Peyer's patch (tissue), 4 donors: Measurements from ENCODE around the gene UBE3B. TPM values are rescaled to one million over a fixed set of nuclear protein-coding genes. Genes with fewer than 3 reads are reported as not detected.

Experiments
- DNase-seq, 3 donors: peaks; one replicate each; pipeline ENCODE4 v3.0.0-alpha.2; 2017 to 2019
- H3K27ac ChIP-seq, 4 donors: fragments of 200-600 bp; sonication (generic); one replicate each; pipeline ENCODE4 v1.5.1; 2016 to 2019
- H3K27me3 ChIP-seq, 2 donors: fragments of 200-600 bp; sonication (generic); one replicate each; pipeline ENCODE4 v1.5.1; 2019
- H3K36me3 ChIP-seq, 3 donors: fragments of 200-600 bp; sonication (generic); one replicate each; pipeline ENCODE4 v1.5.1; 2016 to 2019
- H3K4me1 ChIP-seq, 4 donors: fragments of 200-600 bp; sonication (generic); one replicate each; pipeline ENCODE4 v1.5.1; 2016 to 2019
- H3K4me3 ChIP-seq, 4 donors: fragments of 200-600 bp; sonication (generic); 1 replicate in 3 of 4; 2 replicates in 1 of 4; pipeline ENCODE4 v1.5.1; 2016 to 2019; ENCODE audit warnings: mild to moderate bottlenecking in 1 of 4
- H3K9me3 ChIP-seq, 4 donors: fragments of 200-600 bp; sonication (generic); one replicate each; pipeline ENCODE4 v1.5.1; 2016 to 2019; ENCODE audit warnings: mild to moderate bottlenecking in 1 of 4
- POLR2A ChIP-seq, 2 donors: fragments of 450-650 bp; IDR thresholded peaks; one replicate each; pipeline ENCODE4 v1.5.1; 2017; ENCODE audit warnings: antibody characterized with exemption in 2 of 2, mild to moderate bottlenecking in 2 of 2, moderate library complexity in 2 of 2
- total RNA-seq, 4 donors: library from RNA; depleted of rRNA; stranded (reverse); fragments of >200 nt; gene quantifications; one replicate each; pipeline ENCODE4 v1.1.0, GENCODE V29; 2016
- TF ChIP-seq, protein P1 (sequence below), 6 experiments: fragments of 450-650 bp in 4 of 6; fragments of 200-600 bp in 2 of 6; sonication (generic) in 1 of 6; IDR thresholded peaks; one replicate each; pipeline ENCODE4 v1.5.1; 2017 to 2019; ENCODE audit warnings: antibody characterized with exemption in 6 of 6, mild to moderate bottlenecking in 3 of 6, moderate library complexity in 1 of 6

The UBE3B gene
- total RNA-seq, 4 donors from 2014 or later = 43.8 to 77.0 (median 57.3) TPM

DNA sequence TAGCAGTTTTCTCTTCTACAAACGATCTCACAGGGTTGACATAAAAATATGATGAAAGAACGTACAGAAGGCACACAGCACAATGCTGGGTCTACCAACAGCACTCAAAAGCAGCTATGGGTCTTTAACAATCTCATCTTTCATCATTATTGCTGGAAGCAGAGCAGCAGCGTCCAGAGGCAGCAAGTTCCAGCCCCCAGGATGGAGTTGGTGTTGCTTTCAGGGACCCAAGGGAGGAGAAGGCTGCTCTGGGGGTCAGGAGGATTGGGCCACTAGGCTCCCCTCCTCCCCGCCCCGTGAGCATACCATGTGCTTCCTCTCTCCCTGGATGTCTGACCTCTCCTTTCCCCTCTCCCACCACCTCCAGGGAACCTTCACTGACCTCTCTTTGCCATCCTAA lies 13.7 kb upstream of the UBE3B start:
- H3K9me3 ChIP-seq = no peaks in the 10 kb centered on the region
- TF ChIP-seq, protein P1, sequence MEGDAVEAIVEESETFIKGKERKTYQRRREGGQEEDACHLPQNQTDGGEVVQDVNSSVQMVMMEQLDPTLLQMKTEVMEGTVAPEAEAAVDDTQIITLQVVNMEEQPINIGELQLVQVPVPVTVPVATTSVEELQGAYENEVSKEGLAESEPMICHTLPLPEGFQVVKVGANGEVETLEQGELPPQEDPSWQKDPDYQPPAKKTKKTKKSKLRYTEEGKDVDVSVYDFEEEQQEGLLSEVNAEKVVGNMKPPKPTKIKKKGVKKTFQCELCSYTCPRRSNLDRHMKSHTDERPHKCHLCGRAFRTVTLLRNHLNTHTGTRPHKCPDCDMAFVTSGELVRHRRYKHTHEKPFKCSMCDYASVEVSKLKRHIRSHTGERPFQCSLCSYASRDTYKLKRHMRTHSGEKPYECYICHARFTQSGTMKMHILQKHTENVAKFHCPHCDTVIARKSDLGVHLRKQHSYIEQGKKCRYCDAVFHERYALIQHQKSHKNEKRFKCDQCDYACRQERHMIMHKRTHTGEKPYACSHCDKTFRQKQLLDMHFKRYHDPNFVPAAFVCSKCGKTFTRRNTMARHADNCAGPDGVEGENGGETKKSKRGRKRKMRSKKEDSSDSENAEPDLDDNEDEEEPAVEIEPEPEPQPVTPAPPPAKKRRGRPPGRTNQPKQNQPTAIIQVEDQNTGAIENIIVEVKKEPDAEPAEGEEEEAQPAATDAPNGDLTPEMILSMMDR (IDR thresholded peaks at IDR 0.05) = no peak
- no peak for TF ChIP-seq POLR2A (IDR thresholded peaks at IDR 0.05)
- peaks cover 0 to 38% (median 8%) of the 10 kb centered on the region in 4 donors for H3K4me1 ChIP-seq
- H3K27me3 ChIP-seq = no peaks in the 10 kb centered on the region
- H3K36me3 ChIP-seq = peaks cover 0 to 45% (median 0%) of the 10 kb centered on the region in 3 donors
- peak overlapping the region in 1 of 4 donors; percentile 4 for H3K4me3 ChIP-seq
- no peak for DNase-seq
- H3K27ac ChIP-seq = peak overlapping the region; percentile 66 to 91 (median 80)

GRCh38 chr12:109464642-109465351 lies 12.6 kb upstream of the UBE3B start:
- Histone ChIP-seq H3K4me1 (peaks cover 0 to 38% (median 8%) of the 10 kb centered on the region in 4 donors), H3K9me3 (no peaks in the 10 kb centered on the region), H3K4me3 (no peak overlapping the region), H3K36me3 (peaks cover 0 to 54% (median 0%) of the 10 kb centered on the region in 3 donors), H3K27me3 (no peaks in the 10 kb centered on the region), H3K27ac (peak overlapping the region in 3 of 4 donors; percentile 38 to 91 (median 80))
- no peak for TF ChIP-seq POLR2A (IDR thresholded peaks at IDR 0.05)
- TF ChIP-seq, protein P1 (IDR thresholded peaks at IDR 0.05) = no peak
- DNase-seq = no peak

DNA sequence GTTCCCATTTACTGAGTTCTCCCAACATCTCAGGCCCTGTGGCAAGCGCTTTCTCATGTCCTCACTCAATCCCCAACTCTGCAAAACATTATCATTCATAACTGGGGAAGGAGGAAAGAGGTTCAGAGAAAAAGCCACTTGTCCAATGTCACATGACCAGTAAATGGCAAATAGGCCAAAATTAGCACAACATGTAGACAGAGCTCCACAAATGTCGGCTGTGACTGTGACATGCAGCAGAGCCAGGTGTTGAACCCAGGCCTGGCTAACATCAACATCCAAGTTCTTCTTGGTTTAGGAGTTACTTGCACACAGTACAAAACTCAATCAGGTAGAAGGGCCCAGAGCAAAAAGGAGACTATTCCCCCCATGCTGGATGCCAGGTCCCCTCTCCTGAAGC lies 11.1 kb upstream of the UBE3B start:
- DNase-seq = no peak
- Histone ChIP-seq H3K27me3 (no peaks in the 10 kb centered on the region), H3K36me3 (peaks cover 0 to 48% (median 0%) of the 10 kb centered on the region in 3 donors), H3K9me3 (no peaks in the 10 kb centered on the region), H3K4me3 (no peak overlapping the region), H3K27ac (peak overlapping the region in 2 of 4 donors; percentile 80 to 91), H3K4me1 (peaks cover 0 to 27% (median 5%) of the 10 kb centered on the region in 4 donors)
- TF ChIP-seq POLR2A (IDR thresholded peaks at IDR 0.05) = no peak
- TF ChIP-seq, protein P1 (IDR thresholded peaks at IDR 0.05) = no peak

- Histone ChIP-seq H3K4me3 (no peak overlapping the region), H3K4me1 (peaks cover 0 to 22% (median 3%) of the 10 kb centered on the region in 4 donors), H3K36me3 (peaks cover 0 to 48% (median 0%) of the 10 kb centered on the region in 3 donors), H3K9me3 (no peaks in the 10 kb centered on the region), H3K27ac (peak overlapping the region in 2 of 4 donors; percentile 44 to 91), H3K27me3 (no peaks in the 10 kb centered on the region)
- DNase-seq = no peak
- TF ChIP-seq, protein P1 (IDR thresholded peaks at IDR 0.05) = no peak
- no peak for TF ChIP-seq POLR2A (IDR thresholded peaks at IDR 0.05)
Observed at GRCh38 chr12:109466821-109467220, 10.6 kb upstream of the UBE3B start.

GRCh38 chr12:109467978-109468676 lies 9.3 kb upstream of the UBE3B start:
- DNase-seq = no peak
- H3K4me1 ChIP-seq = peaks cover 0 to 10% (median 0%) of the 10 kb centered on the region in 4 donors
- H3K27ac ChIP-seq = peak overlapping the region in 2 of 4 donors; percentile 0 to 44
- H3K9me3 ChIP-seq = no peaks in the 10 kb centered on the region
- H3K36me3 ChIP-seq = peaks cover 0 to 48% (median 0%) of the 10 kb centered on the region in 3 donors
- no peak overlapping the region for H3K4me3 ChIP-seq
- no peaks in the 10 kb centered on the region for H3K27me3 ChIP-seq
- TF ChIP-seq, protein P1 (IDR thresholded peaks at IDR 0.05) = no peak
- no peak for TF ChIP-seq POLR2A (IDR thresholded peaks at IDR 0.05)
